Activated CD4-positive, alpha-beta T cell treated with anti-CD3 and anti-CD28 coated beads, Interleukin-2, amount 50 U/mL, for 48 hours (primary cell): ENCODE measurements around the gene LDHB.
"Not testable (repeated sequence)": the region's sequence is repeated elsewhere in the genome, so short reads cannot be mapped to it uniquely, and the experiment has no call there.

Experiments
- DNase-seq, 2 experiments: peaks; one replicate each; pipeline ENCODE4 v3.0.0-alpha.2; 2020

LDHB gene

GRCh38 chr12:21606175-21606574 lies 51.5 kb downstream of the LDHB start:
- DNase-seq = no peak

GRCh38 chr12:21604245-21605101 lies 53.2 kb downstream of the LDHB start, which contains the start of gene GYS2:
Gene GYS2, minus strand, starts transcription at chr12:21604847. Its CDS starts 255 bp downstream, at chr12:21604592.
- DNase-seq = no peak

- no peak for DNase-seq
Measured at GRCh38 chr12:21602774-21603173, 54.9 kb downstream of the LDHB start.

GRCh38 chr12:21600196-21600595 lies 57.4 kb downstream of the LDHB start:
- no peak for DNase-seq

- no peak for DNase-seq
Measured at GRCh38 chr12:21599143-21599999, 58.3 kb downstream of the LDHB start.

GRCh38 chr12:21598651-21599050 lies 59.0 kb downstream of the LDHB start:
- no peak for DNase-seq

- not testable (repeated sequence) for DNase-seq
Measured at GRCh38 chr12:21595356-21595755, 62.3 kb downstream of the LDHB start.

- DNase-seq = no peak
Measured at GRCh38 chr12:21585485-21585884, 72.2 kb downstream of the LDHB start.
